Measurements from ENCODE around the gene MAP3K14.

Gene MAP3K14

DNA sequence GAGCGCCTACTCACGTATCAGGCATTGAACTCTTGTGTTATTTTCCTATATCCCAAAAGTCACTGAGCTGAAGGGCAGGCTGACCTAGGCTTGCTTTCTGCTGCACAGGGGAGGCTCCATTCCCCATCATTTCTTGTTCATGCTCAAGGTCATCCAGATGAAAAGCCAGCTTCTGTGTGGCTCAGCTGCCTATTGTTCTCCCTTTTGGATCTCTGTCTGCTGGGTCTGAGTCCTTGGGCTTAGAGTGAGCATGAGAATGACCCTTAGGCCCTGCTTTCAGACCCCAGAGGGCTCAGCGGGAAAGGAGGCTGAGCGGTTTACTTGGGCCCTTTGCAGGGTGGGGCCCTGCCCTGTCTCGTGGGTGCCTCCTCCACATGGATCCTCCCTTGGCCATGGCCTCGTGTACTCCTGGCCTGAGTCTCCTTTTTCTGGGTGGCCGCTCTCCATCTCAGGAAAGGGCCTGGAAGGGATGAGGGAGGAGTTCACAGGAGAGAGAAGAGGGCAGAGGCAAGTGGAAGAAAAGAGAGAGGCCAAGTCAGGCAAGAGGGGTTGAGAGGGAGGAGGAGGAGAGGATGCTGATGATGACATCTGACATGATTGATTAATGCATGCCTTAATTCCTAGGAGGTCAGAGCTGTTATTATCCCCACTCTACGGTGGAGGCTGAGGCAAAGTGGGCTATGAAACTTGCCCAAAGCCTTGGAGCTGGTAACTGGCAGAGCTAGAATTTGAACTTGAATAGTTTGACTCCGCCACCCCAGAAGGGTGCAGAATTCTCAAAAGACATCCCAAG lies 19.8 kb upstream of the MAP3K14 start:
- Histone ChIP-seq H3K27me3 (ENCODE audit: control insufficient read depth, insufficient read depth, low read length) (peaks cover 24% of the 10 kb centered on the region), H3K9me3 (ENCODE audit: control insufficient read depth, low read depth, low read length) (no peaks in the 10 kb centered on the region), H3K9ac (ENCODE audit: low read length) (no peak overlapping the region), H3K4me1 (ENCODE audit: control insufficient read depth, low read depth, low read length) (peaks cover 7% of the 10 kb centered on the region), H3K27ac (ENCODE audit: low read length) (no peak overlapping the region), H3K4me3 (ENCODE audit: low read length) (no peak overlapping the region), H3K36me3 (ENCODE audit: control insufficient read depth, low read depth, low read length) (no peaks in the 10 kb centered on the region)

DNA sequence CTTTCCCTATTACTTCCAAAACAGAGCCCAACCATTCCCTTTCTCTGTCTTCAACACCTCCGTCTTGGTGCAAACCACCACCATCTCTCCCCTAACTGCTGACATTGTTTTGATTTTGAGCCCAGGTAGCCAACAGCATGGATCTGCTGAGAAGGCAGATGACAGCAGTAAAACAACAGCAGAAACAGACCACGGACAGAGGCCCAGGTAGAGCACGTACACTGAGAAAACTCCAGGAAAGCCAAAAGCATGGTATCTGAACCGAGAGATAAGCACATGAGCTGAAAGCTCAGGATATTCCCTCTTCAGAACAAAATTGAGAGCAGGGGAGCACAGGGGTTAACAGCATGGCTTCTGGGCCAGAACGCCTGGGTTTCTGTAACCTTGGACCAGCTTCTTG lies 18.9 kb upstream of the MAP3K14 start:
- no peaks in the 10 kb centered on the region for H3K36me3 ChIP-seq (ENCODE audit: control insufficient read depth, low read depth, low read length)
- H3K9ac ChIP-seq (ENCODE audit: low read length), result no peak overlapping the region
- no peak overlapping the region for H3K4me3 ChIP-seq (ENCODE audit: low read length)
- peaks cover 4% of the 10 kb centered on the region for H3K4me1 ChIP-seq (ENCODE audit: control insufficient read depth, low read depth, low read length)
- no peaks in the 10 kb centered on the region for H3K9me3 ChIP-seq (ENCODE audit: control insufficient read depth, low read depth, low read length)
- H3K27ac ChIP-seq (ENCODE audit: low read length), result no peak overlapping the region
- H3K27me3 ChIP-seq (ENCODE audit: control insufficient read depth, insufficient read depth, low read length), result peaks cover 24% of the 10 kb centered on the region

DNA sequence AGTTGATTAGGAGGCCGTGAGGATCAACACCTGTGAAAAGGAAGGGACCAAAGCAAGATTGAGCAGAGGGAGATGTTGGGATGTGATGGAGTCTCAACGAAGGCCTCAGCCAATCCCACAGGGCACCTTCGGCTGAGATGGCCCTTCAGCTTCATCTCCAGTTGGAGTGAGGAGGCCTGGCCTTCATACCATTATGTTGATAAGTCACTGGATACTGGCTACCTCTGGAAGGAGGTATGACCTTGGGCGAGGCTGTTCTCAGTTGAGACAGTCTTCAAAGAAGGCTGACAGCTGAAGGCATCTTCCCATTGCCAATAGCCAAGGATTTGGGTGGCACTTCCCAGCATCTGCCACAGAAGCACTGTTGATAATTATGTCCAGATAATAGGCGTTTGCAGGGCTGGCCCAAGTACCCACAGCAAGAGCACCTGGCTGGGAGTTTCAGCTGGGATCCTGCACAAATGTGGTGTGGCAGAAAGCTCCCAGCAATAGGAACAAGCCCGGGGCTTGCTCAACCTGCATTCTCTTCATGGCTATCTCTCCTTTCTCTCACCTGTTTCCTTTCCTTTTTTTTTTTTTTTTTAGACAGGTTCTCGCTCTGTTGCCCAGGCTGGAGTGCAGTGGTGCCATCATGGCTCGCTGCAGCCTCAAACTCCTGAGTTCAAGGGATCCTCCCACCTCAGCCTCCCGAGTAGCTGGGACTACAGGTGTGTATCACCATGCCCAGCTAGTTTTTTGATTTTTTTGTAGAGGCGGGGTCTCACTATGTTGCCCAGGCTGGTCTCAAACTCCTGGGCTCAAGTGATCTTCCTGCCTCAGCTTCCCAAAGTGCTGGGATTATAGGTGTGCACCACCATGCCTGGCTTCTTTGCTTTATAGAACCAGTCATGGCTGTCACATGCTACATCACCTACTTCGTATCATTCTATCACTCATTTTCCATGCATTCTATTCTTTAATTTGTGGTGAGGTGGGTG lies 18.2 kb upstream of the MAP3K14 start:
- Histone ChIP-seq H3K9ac (ENCODE audit: low read length) (no peak overlapping the region), H3K9me3 (ENCODE audit: control insufficient read depth, low read depth, low read length) (no peaks in the 10 kb centered on the region), H3K4me1 (ENCODE audit: control insufficient read depth, low read depth, low read length) (peaks cover 4% of the 10 kb centered on the region)

DNA sequence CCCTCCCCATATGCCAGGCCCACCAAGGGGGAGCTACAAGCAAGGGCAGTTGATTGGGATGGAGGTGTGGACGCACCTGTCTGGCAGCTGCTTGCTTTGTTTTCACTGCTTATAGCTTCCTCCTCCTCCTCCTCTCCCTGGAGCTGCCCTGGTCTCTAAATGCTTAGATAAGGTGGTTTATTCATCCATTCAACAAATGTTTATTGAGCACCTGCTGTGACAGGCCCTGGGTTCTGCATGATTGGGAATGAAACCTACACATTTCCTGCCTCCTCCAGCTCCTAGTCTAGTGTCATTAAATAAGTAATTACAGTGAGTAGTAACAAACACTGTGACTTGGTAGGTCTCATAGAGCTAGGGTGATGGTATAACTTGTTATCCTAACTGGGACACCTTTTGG lies 17.4 kb upstream of the MAP3K14 start:
- H3K4me1 ChIP-seq (ENCODE audit: control insufficient read depth, low read depth, low read length), result peaks cover 4% of the 10 kb centered on the region
- no peak overlapping the region for H3K4me3 ChIP-seq (ENCODE audit: low read length)
- H3K9ac ChIP-seq (ENCODE audit: low read length), result no peak overlapping the region
- H3K27me3 ChIP-seq (ENCODE audit: control insufficient read depth, insufficient read depth, low read length), result peaks cover 24% of the 10 kb centered on the region
- no peak overlapping the region for H3K27ac ChIP-seq (ENCODE audit: low read length)
- H3K9me3 ChIP-seq (ENCODE audit: control insufficient read depth, low read depth, low read length), result no peaks in the 10 kb centered on the region
- H3K36me3 ChIP-seq (ENCODE audit: control insufficient read depth, low read depth, low read length), result no peaks in the 10 kb centered on the region

More for the DNA sequence above, 18.2 kb upstream of the MAP3K14 start:
- H3K27me3 ChIP-seq (ENCODE audit: control insufficient read depth, insufficient read depth, low read length), result peaks cover 24% of the 10 kb centered on the region
- H3K36me3 ChIP-seq (ENCODE audit: control insufficient read depth, low read depth, low read length), result no peaks in the 10 kb centered on the region
- H3K4me3 ChIP-seq (ENCODE audit: low read length), result no peak overlapping the region
- no peak overlapping the region for H3K27ac ChIP-seq (ENCODE audit: low read length)

DNA sequence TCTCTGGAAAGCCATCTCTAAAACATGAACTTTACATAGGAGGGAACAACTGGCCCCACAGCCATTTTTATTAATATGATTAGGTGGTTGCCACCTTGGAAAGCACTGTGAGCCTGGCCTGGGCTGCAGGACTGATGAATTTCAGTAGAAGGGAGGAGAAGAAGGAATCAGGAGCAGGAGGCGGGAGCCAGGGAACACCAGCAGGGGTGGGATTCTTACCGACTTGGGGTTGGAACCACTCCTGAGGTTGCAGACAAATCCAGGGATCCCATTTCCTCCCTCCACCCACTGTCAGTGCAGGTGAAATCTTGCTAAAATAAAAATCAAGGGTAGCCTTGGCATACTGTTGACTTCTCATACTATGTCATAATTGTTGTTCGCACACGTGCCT lies 16.9 kb upstream of the MAP3K14 start:
- Histone ChIP-seq H3K4me3 (ENCODE audit: low read length) (no peak overlapping the region), H3K27ac (ENCODE audit: low read length) (no peak overlapping the region), H3K27me3 (ENCODE audit: control insufficient read depth, insufficient read depth, low read length) (peaks cover 24% of the 10 kb centered on the region), H3K9me3 (ENCODE audit: control insufficient read depth, low read depth, low read length) (no peaks in the 10 kb centered on the region), H3K36me3 (ENCODE audit: control insufficient read depth, low read depth, low read length) (no peaks in the 10 kb centered on the region), H3K4me1 (ENCODE audit: control insufficient read depth, low read depth, low read length) (peaks cover 4% of the 10 kb centered on the region), H3K9ac (ENCODE audit: low read length) (no peak overlapping the region)

DNA sequence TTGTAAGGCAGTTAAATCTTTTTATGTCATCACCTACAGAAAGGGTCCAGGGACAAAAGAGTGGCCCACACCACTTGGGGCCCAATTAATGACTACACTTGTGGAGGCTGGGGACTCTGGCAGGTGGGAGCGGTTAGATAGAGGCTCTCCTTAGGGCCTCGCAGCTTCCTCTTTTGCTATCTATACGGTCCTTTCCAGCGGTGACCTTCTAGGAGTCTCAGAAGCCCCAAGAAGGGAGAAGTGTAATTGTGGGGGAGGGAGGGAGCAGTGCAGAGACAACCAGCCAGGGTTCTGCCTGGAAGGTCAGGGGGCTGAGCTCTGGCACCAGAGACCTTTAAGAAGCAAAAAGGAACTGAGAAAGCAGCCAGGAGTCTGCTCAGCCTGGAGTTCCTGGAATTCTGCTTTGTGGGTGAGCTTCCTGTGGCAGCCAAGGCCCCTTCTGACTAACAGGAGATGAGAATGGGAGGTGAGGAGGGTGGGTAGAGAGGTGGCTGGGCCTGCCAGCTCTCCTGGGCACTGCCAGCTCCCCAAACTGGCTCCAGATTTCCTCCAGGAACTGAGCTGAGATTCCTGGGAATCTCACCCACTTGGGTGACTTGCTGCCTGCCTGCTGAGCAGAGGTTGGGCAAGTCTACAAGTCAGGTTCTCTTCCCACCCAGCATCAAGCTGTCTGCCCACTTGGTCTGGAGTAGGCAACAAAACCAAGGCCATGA lies 16.3 kb upstream of the MAP3K14 start:
- H3K4me1 ChIP-seq (ENCODE audit: control insufficient read depth, low read depth, low read length), result peaks cover 4% of the 10 kb centered on the region
- no peak overlapping the region for H3K9ac ChIP-seq (ENCODE audit: low read length)
- H3K27me3 ChIP-seq (ENCODE audit: control insufficient read depth, insufficient read depth, low read length), result peaks cover 24% of the 10 kb centered on the region
- no peak overlapping the region for H3K27ac ChIP-seq (ENCODE audit: low read length)
- H3K36me3 ChIP-seq (ENCODE audit: control insufficient read depth, low read depth, low read length), result no peaks in the 10 kb centered on the region
- no peaks in the 10 kb centered on the region for H3K9me3 ChIP-seq (ENCODE audit: control insufficient read depth, low read depth, low read length)
- no peak overlapping the region for H3K4me3 ChIP-seq (ENCODE audit: low read length)

DNA sequence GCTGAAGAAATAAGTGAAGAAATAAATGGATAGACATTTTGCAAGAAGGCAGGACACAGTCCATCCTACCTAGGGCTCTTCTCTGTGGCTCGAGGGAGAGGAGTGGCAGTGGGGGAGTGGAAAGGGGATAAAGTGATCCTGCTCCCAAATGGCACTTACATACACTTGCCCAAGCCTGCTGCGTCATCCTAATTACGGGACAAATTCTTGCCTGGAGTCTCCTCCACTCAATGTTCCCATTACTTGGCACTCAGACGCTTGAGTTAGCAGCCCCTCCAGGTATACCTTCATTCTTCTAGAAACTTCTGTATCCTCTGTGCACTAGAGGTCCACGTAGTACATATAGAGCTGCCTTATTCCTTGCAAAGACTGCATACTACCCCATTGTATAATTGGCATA lies 15.7 kb upstream of the MAP3K14 start:
- Histone ChIP-seq H3K4me1 (ENCODE audit: control insufficient read depth, low read depth, low read length) (peaks cover 4% of the 10 kb centered on the region), H3K36me3 (ENCODE audit: control insufficient read depth, low read depth, low read length) (no peaks in the 10 kb centered on the region), H3K9ac (ENCODE audit: low read length) (no peak overlapping the region), H3K27ac (ENCODE audit: low read length) (no peak overlapping the region), H3K9me3 (ENCODE audit: control insufficient read depth, low read depth, low read length) (no peaks in the 10 kb centered on the region), H3K27me3 (ENCODE audit: control insufficient read depth, insufficient read depth, low read length) (peaks cover 24% of the 10 kb centered on the region), H3K4me3 (ENCODE audit: low read length) (no peak overlapping the region)

DNA sequence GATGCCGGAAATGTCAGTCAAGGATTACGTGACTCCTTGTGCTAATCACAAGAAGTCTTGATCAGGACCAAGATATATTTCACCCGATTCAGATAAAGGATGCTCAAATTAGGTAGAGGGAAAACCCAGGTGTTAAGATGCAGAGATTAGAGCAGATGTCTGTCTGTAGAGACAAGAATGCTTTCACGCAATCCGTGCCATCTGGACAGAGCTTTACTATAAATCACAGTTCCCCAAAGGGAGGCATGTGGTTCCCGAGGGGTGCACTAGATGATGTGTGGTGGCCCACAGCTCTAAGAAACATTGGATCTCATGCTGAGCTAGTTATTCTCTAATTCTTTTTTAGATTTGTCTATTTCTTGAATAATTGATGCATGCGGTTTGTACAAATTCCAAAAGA lies 9.8 kb upstream of the MAP3K14 start:
- Histone ChIP-seq H3K27me3 (ENCODE audit: control insufficient read depth, insufficient read depth, low read length) (no peaks in the 10 kb centered on the region), H3K9me3 (ENCODE audit: control insufficient read depth, low read depth, low read length) (no peaks in the 10 kb centered on the region), H3K27ac (ENCODE audit: low read length) (no peak overlapping the region), H3K4me1 (ENCODE audit: control insufficient read depth, low read depth, low read length) (no peaks in the 10 kb centered on the region), H3K9ac (ENCODE audit: low read length) (no peak overlapping the region), H3K36me3 (ENCODE audit: control insufficient read depth, low read depth, low read length) (no peaks in the 10 kb centered on the region), H3K4me3 (ENCODE audit: low read length) (no peak overlapping the region)

DNA sequence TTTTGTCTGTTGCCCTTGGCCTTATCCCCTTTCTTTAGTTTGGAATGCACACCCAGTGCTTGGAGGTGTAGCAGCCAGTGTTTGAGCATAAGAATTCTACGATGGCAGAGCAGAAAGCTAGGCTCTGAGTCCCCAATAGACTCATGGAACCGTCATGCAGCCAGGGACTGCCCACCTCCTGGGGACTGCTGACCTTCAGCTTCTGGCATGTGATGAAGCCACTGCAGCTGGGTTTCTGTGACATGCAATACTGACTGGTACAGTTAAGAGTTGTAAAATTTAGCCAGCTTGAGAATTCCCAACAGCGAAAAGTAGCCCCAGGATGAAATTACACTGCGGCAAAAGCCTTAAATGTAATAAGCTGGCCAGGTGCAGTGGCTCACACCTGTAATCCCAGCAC lies 9.0 kb upstream of the MAP3K14 start:
- Histone ChIP-seq H3K27ac (ENCODE audit: low read length) (no peak overlapping the region), H3K27me3 (ENCODE audit: control insufficient read depth, insufficient read depth, low read length) (no peaks in the 10 kb centered on the region), H3K9ac (ENCODE audit: low read length) (no peak overlapping the region), H3K4me1 (ENCODE audit: control insufficient read depth, low read depth, low read length) (no peaks in the 10 kb centered on the region), H3K36me3 (ENCODE audit: control insufficient read depth, low read depth, low read length) (no peaks in the 10 kb centered on the region), H3K9me3 (ENCODE audit: control insufficient read depth, low read depth, low read length) (no peaks in the 10 kb centered on the region), H3K4me3 (ENCODE audit: low read length) (no peak overlapping the region)

DNA sequence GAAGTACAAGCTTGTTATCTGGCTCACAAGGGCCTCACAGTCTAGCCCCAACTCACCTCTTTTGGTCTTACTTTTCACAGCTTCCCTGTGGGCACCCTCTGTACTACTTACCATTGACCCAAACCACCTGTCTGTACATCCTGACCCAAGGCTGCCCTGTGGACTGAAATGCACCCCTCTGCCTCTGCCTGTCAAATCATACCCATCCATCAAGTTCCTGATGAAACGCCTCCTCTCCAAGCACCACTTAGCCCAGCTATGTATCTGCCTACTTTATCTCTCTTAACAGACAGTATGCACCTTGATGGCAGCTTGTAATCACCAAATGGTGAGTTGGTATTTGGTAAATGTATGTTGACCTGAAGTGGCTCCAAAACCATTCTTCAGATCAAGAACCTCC lies 7.5 kb upstream of the MAP3K14 start:
- no peak overlapping the region for H3K9ac ChIP-seq (ENCODE audit: low read length)
- no peaks in the 10 kb centered on the region for H3K4me1 ChIP-seq (ENCODE audit: control insufficient read depth, low read depth, low read length)

DNA sequence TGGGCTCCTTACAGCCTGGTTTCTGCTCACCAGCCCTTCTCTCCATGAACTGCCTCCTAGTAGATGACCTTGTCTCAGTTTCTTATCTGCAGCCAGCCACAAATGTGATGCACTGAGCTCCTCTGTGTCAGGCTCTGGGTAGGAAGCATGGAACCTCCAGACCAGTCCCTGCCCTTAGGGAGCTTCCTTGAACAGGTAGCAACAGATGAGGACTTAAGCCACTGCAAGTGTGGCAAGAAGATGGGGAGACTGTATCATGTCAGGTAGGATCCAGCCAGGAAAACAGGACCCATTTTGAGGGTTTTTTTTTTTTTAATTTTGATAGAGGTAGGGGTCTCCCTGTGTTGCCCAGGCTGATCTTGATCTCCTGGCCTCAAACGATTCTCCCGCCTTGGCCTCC lies 5.3 kb upstream of the MAP3K14 start:
- Histone ChIP-seq H3K4me3 (ENCODE audit: low read length) (no peak overlapping the region), H3K9me3 (ENCODE audit: control insufficient read depth, low read depth, low read length) (no peaks in the 10 kb centered on the region), H3K27me3 (ENCODE audit: control insufficient read depth, insufficient read depth, low read length) (no peaks in the 10 kb centered on the region), H3K9ac (ENCODE audit: low read length) (no peak overlapping the region), H3K36me3 (ENCODE audit: control insufficient read depth, low read depth, low read length) (no peaks in the 10 kb centered on the region), H3K27ac (ENCODE audit: low read length) (no peak overlapping the region), H3K4me1 (ENCODE audit: control insufficient read depth, low read depth, low read length) (no peaks in the 10 kb centered on the region)

More for the DNA sequence above, 7.5 kb upstream of the MAP3K14 start:
- no peaks in the 10 kb centered on the region for H3K9me3 ChIP-seq (ENCODE audit: control insufficient read depth, low read depth, low read length)
- H3K27me3 ChIP-seq (ENCODE audit: control insufficient read depth, insufficient read depth, low read length), result no peaks in the 10 kb centered on the region
- H3K36me3 ChIP-seq (ENCODE audit: control insufficient read depth, low read depth, low read length), result no peaks in the 10 kb centered on the region
- H3K27ac ChIP-seq (ENCODE audit: low read length), result no peak overlapping the region
- no peak overlapping the region for H3K4me3 ChIP-seq (ENCODE audit: low read length)

All from iPS-18a (cell line).